ENCODE measurements around the gene FIGN. TPM values are rescaled to one million over a fixed set of nuclear protein-coding genes. Genes with fewer than 3 reads are reported as not detected.

Gene FIGN
- total and polyA plus RNA-seq, 4 experiments from 2014 or later = not detected

- Histone ChIP-seq H3K27ac (ENCODE audit: low read depth, low read length) (no peak overlapping the region), H3K4me1 (ENCODE audit: insufficient read depth, low read length) (no peaks in the 10 kb centered on the region), H3K36me3 (ENCODE audit: insufficient read depth, low read length) (no peaks in the 10 kb centered on the region), H3K4me3 (ENCODE audit: low read length in 2 of 2) (no peak overlapping the region), H3K27me3 (ENCODE audit: insufficient read depth, low read length) (no peaks in the 10 kb centered on the region), H3K9me3 (ENCODE audit: control insufficient read depth in 1 of 2, low read length in 2 of 2) (no peaks in the 10 kb centered on the region)
- no peaks in the 10 kb centered on the region for H3K36me3 Mint-ChIP-seq
- H3K4me1 Mint-ChIP-seq = peaks cover 0 to 6% (median 4%) of the 10 kb centered on the region in 4 donors
- H3K4me3 Mint-ChIP-seq = no peak overlapping the region
- H3K9me3 Mint-ChIP-seq = peaks cover 0 to 14% (median 4%) of the 10 kb centered on the region in 8 donors
- CTCF ChIA-PET (ENCODE audit: partially characterized antibody) = no interaction called here
- intact Hi-C loops (cut with micrococcal nuclease) = no loop called here
- no peak overlapping the region for H3K27ac Mint-ChIP-seq
- no peak for DNase-seq
- POLR2A ChIA-PET (ENCODE audit: partially characterized antibody) = no interaction called here
- peaks cover 14 to 16% of the 10 kb centered on the region in 2 donors for H3K27me3 Mint-ChIP-seq
These were observed 803 bp upstream of the FIGN start for GRCh38 chr2:163736433-163737189.

- POLR2A ChIA-PET (ENCODE audit: partially characterized antibody) = no interaction called here
- Mint-ChIP-seq H3K27me3 (peaks cover 14 to 16% of the 10 kb centered on the region in 2 donors), H3K27ac (no peak overlapping the region), H3K4me3 (peak overlapping the region in 1 of 8 donors; percentile 11), H3K36me3 (no peaks in the 10 kb centered on the region), H3K4me1 (peaks cover 0 to 6% (median 4%) of the 10 kb centered on the region in 4 donors), H3K9me3 (peaks cover 0 to 14% (median 4%) of the 10 kb centered on the region in 8 donors)
- Histone ChIP-seq H3K36me3 (ENCODE audit: insufficient read depth, low read length) (no peaks in the 10 kb centered on the region), H3K27ac (ENCODE audit: low read depth, low read length) (no peak overlapping the region), H3K4me3 (ENCODE audit: low read length in 2 of 2) (no peak overlapping the region), H3K9me3 (ENCODE audit: control insufficient read depth in 1 of 2, low read length in 2 of 2) (no peaks in the 10 kb centered on the region), H3K4me1 (ENCODE audit: insufficient read depth, low read length) (no peaks in the 10 kb centered on the region), H3K27me3 (ENCODE audit: insufficient read depth, low read length) (no peaks in the 10 kb centered on the region)
- DNase-seq = no peak
- intact Hi-C loops (cut with micrococcal nuclease) = no loop called here
- CTCF ChIA-PET (ENCODE audit: partially characterized antibody) = no interaction called here
These were observed 725 bp downstream of the FIGN start for GRCh38 chr2:163734881-163735684.

DNA sequence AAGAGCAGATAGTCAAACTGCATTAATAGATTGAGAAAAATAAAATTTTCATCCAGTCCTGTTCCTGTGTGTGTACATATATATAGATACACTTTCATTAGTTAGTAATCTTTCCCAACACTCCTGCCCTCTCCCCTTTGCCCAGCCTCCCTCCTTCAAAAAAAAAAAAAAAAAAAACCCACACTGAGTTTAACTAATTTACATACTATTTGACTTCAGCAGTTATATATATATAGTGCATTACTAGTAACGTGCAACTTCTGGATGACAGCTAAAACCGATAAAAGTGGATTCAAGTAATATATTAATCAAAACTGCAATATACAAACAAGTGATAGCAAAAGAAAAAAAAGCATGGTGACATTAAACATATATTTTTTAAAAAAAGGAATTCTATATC is 1.4 kb downstream of the FIGN start:
- intact Hi-C loops (cut with micrococcal nuclease) = no loop called here
- ChIA-PET CTCF (ENCODE audit: partially characterized antibody) (no interaction called here), POLR2A (ENCODE audit: partially characterized antibody) (no interaction called here)
- Mint-ChIP-seq H3K27ac (no peak overlapping the region), H3K9me3 (peaks cover 0 to 14% (median 4%) of the 10 kb centered on the region in 8 donors), H3K27me3 (peaks cover 14 to 16% of the 10 kb centered on the region in 2 donors), H3K4me3 (no peak overlapping the region), H3K36me3 (no peaks in the 10 kb centered on the region), H3K4me1 (peaks cover 0 to 6% (median 4%) of the 10 kb centered on the region in 4 donors)
- no peaks in the 10 kb centered on the region for H3K4me1 ChIP-seq (ENCODE audit: insufficient read depth, low read length)
- H3K9me3 ChIP-seq (ENCODE audit: control insufficient read depth in 1 of 2, low read length in 2 of 2) = no peaks in the 10 kb centered on the region
- H3K27ac ChIP-seq (ENCODE audit: low read depth, low read length) = no peak overlapping the region
- no peak overlapping the region for H3K4me3 ChIP-seq (ENCODE audit: low read length in 2 of 2)
- H3K36me3 ChIP-seq (ENCODE audit: insufficient read depth, low read length) = no peaks in the 10 kb centered on the region
- H3K27me3 ChIP-seq (ENCODE audit: insufficient read depth, low read length) = no peaks in the 10 kb centered on the region
- DNase-seq = no peak

DNA sequence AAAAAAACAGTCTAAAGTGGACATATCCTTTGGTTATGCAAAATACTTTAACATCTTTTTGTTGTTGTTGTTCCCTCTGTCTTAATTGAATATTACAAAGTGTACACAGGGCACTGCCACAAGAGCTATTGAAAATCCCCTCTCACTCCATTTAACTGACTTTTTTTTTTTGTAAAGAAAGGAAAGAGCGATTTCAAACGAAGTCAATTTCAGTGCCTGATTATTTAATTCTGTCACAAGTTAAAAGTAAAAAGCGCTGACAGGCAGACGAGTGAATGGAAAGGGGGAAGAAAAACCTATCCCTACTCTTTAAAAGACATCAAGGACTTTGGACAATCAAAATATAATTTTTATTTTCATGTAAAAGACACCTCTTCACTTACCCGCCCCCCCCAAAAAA is 1.9 kb downstream of the FIGN start:
- Mint-ChIP-seq H3K4me3 (no peak overlapping the region), H3K4me1 (peaks cover 0 to 6% (median 4%) of the 10 kb centered on the region in 4 donors), H3K36me3 (no peaks in the 10 kb centered on the region), H3K27ac (no peak overlapping the region), H3K27me3 (peaks cover 14 to 16% of the 10 kb centered on the region in 2 donors), H3K9me3 (peaks cover 0 to 14% (median 4%) of the 10 kb centered on the region in 8 donors)
- Histone ChIP-seq H3K9me3 (ENCODE audit: control insufficient read depth in 1 of 2, low read length in 2 of 2) (no peaks in the 10 kb centered on the region), H3K4me3 (ENCODE audit: low read length in 2 of 2) (no peak overlapping the region), H3K27ac (ENCODE audit: low read depth, low read length) (no peak overlapping the region), H3K4me1 (ENCODE audit: insufficient read depth, low read length) (no peaks in the 10 kb centered on the region), H3K36me3 (ENCODE audit: insufficient read depth, low read length) (no peaks in the 10 kb centered on the region), H3K27me3 (ENCODE audit: insufficient read depth, low read length) (no peaks in the 10 kb centered on the region)
- POLR2A ChIA-PET (ENCODE audit: partially characterized antibody) = no interaction called here
- CTCF ChIA-PET (ENCODE audit: partially characterized antibody) = no interaction called here
- intact Hi-C loops (cut with micrococcal nuclease) = no loop called here
- DNase-seq = no peak

DNA sequence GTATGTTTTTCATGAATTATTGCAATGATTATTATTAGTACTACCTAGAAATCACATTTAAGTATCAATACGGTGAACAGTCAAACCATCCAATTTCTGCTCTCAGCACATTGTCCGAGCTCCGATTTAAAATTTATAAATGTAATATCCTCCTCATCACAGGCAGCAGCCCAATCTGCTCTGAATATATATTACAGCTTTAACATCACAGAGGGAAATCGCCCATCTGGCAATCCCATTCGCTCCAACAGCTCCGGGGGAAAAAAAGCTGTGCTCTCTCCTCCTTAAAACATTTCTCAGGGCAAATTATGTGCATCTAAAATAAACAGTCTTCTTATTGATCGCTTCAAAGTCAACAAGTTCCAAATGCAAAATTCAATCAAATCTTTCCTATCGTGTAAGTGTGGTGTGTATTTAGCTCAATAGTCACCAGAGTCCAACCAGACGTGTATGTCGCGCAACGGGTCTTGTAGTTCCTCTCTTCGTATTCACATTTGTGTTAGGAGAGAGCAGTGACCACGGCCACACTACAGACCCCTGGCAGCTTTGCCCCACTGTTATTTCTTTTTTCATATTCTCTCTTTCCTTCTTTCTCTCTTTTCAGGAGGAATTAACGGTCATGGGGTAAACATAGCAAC is 2.4 kb downstream of the FIGN start:
- no peaks in the 10 kb centered on the region for H3K4me1 ChIP-seq (ENCODE audit: insufficient read depth, low read length)
- H3K9me3 ChIP-seq (ENCODE audit: control insufficient read depth in 1 of 2, low read length in 2 of 2) = no peaks in the 10 kb centered on the region
- Mint-ChIP-seq H3K27ac (no peak overlapping the region), H3K4me3 (no peak overlapping the region), H3K36me3 (no peaks in the 10 kb centered on the region), H3K27me3 (peaks cover 14 to 16% of the 10 kb centered on the region in 2 donors), H3K4me1 (peaks cover 0 to 6% (median 4%) of the 10 kb centered on the region in 4 donors), H3K9me3 (peaks cover 0 to 14% (median 4%) of the 10 kb centered on the region in 8 donors)
- POLR2A ChIA-PET (ENCODE audit: partially characterized antibody) = no interaction called here
- no peaks in the 10 kb centered on the region for H3K36me3 ChIP-seq (ENCODE audit: insufficient read depth, low read length)
- H3K27me3 ChIP-seq (ENCODE audit: insufficient read depth, low read length) = no peaks in the 10 kb centered on the region
- no peak overlapping the region for H3K4me3 ChIP-seq (ENCODE audit: low read length in 2 of 2)
- CTCF ChIA-PET (ENCODE audit: partially characterized antibody) = no interaction called here
- no peak overlapping the region for H3K27ac ChIP-seq (ENCODE audit: low read depth, low read length)
- intact Hi-C loops (cut with micrococcal nuclease) = no loop called here
- DNase-seq = no peak

DNA sequence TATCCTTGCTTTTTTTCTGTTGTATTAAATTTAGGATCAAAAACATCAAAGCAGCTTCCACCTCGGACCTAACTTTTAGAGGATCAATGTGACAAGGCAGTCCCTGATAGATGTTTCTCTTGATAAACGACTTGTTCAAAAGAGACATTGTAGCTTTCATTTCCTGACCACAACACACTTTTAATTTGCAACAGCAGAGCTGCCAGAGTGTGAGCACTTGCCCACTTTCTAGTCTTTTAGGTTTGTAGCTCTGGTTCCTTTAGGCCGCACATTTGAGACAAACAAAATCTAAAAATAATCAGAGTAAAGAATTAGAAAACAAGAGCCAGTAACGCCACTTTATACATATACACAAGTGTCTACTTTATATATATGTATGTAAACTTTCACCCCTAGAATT is 3.1 kb downstream of the FIGN start:
- intact Hi-C loops (cut with micrococcal nuclease) = no loop called here
- no peak for DNase-seq
- POLR2A ChIA-PET (ENCODE audit: partially characterized antibody) = no interaction called here
- H3K9me3 Mint-ChIP-seq = peaks cover 0 to 14% (median 4%) of the 10 kb centered on the region in 8 donors
- H3K27me3 Mint-ChIP-seq = peaks cover 14 to 16% of the 10 kb centered on the region in 2 donors
- no peaks in the 10 kb centered on the region for H3K36me3 ChIP-seq (ENCODE audit: insufficient read depth, low read length)
- no peak overlapping the region for H3K4me3 Mint-ChIP-seq
- H3K4me1 Mint-ChIP-seq = peaks cover 0 to 6% (median 4%) of the 10 kb centered on the region in 4 donors
- no peaks in the 10 kb centered on the region for H3K9me3 ChIP-seq (ENCODE audit: control insufficient read depth in 1 of 2, low read length in 2 of 2)
- H3K27ac Mint-ChIP-seq = no peak overlapping the region
- H3K4me3 ChIP-seq (ENCODE audit: low read length in 2 of 2) = no peak overlapping the region
- H3K27ac ChIP-seq (ENCODE audit: low read depth, low read length) = no peak overlapping the region
- no peaks in the 10 kb centered on the region for H3K4me1 ChIP-seq (ENCODE audit: insufficient read depth, low read length)
- CTCF ChIA-PET (ENCODE audit: partially characterized antibody) = no interaction called here
- H3K27me3 ChIP-seq (ENCODE audit: insufficient read depth, low read length) = no peaks in the 10 kb centered on the region
- H3K36me3 Mint-ChIP-seq = no peaks in the 10 kb centered on the region

DNA sequence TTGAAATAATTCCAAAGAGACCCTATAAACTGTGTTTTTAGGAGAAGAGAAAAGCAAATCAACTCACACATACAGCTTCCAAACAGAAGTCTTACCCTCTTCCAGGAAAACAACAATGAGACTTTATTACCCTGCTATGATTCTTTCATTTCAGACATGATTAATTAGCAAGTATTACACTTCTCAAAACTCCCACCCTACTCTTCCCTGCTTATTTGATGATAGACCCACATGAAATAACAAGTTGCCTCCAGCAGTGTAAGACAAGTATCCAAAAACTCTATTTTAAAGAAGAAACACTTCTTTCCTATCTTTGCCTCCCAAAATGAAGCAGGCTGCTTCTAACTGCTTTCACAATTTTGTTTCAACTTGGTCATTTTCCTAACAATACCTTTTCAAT is 4.1 kb downstream of the FIGN start:
- H3K27me3 Mint-ChIP-seq = peaks cover 10% of the 10 kb centered on the region in 2 donors
- no peak overlapping the region for H3K4me3 Mint-ChIP-seq
- Histone ChIP-seq H3K36me3 (ENCODE audit: insufficient read depth, low read length) (no peaks in the 10 kb centered on the region), H3K27me3 (ENCODE audit: insufficient read depth, low read length) (no peaks in the 10 kb centered on the region), H3K4me3 (ENCODE audit: low read length in 2 of 2) (no peak overlapping the region), H3K27ac (ENCODE audit: low read depth, low read length) (no peak overlapping the region), H3K4me1 (ENCODE audit: insufficient read depth, low read length) (no peaks in the 10 kb centered on the region), H3K9me3 (ENCODE audit: control insufficient read depth in 1 of 2, low read length in 2 of 2) (no peaks in the 10 kb centered on the region)
- H3K27ac Mint-ChIP-seq = no peak overlapping the region
- peaks cover 0 to 6% (median 4%) of the 10 kb centered on the region in 4 donors for H3K4me1 Mint-ChIP-seq
- CTCF ChIA-PET (ENCODE audit: partially characterized antibody) = no interaction called here
- peaks cover 0 to 10% (median 6%) of the 10 kb centered on the region in 8 donors for H3K9me3 Mint-ChIP-seq
- intact Hi-C loops (cut with micrococcal nuclease) = no loop called here
- POLR2A ChIA-PET (ENCODE audit: partially characterized antibody) = no interaction called here
- no peak for DNase-seq
- no peaks in the 10 kb centered on the region for H3K36me3 Mint-ChIP-seq

Measured in CD4-positive, alpha-beta memory T cell (primary cell).